CD4-positive, alpha-beta T cell treated with Interleukin-6 at 100 ng/mL for 8 hours (primary cell): ENCODE measurements around the gene BRPF3.

ENCODE experiments used
- DNase-seq: peaks from one replicate; pipeline ENCODE4 v3.0.0-alpha.2; 2020; ENCODE audit warnings: mixed read lengths, low spot score

The BRPF3 gene

DNA sequence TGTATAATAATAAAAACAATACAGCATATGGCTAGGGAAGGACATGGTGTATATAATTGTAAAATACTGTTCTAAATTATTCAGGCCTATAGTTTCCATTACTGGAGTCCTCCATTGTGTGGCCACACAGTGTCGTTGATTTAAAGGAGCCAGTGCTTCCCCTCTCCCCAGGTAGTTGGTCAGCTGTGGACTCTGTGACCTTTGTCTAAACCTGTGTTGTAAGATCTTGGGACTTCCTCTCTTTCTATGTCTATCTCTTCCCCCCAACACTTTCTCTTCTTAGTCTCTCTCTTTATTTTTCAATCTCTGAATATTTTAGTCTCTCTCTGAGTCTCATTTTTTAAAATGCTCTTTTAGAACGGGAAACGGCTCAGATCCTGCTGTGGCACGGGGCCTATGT is 35.6 kb downstream of the BRPF3 start:
- no peak for DNase-seq

DNA sequence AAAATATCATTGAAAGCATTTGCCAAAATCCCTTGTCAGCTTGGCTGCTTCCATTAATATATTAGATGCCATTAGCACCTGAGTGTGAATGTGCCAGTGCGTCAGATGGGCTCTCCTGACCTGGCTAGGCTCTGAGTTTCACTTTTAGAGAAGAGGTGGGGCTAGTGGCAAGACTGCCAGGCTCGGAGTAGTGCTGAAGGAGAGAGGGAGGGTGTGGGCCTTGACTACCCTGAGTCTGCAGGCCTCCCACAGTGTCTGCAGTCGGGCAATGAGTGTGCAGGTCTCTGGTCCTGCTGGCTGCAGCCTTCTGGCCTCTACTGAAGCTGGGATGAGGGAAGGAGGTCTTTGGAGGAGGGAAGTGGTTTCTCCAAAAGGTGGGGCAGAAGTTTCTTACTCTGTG is 38.8 kb downstream of the BRPF3 start:
- no peak for DNase-seq

DNA sequence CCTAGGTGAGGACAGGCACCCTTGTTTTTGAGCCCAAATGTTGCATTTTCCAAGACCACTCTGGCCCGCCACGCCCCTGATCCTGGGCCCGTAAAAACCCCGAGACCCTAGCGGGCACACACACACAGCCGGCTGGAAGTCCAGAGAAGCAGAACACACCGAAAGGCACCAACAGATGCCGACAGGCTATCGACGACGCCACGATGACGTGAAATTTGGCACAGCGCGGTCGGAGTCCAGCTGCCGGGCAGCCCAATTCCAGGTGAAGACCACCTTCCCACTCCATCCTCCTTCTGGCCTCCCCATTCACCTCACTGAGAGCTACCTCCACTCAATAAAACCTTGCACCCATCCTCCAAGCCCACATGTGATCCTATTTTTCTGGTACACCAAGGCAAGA is 39.3 kb downstream of the BRPF3 start:
- DNase-seq: no peak

DNA sequence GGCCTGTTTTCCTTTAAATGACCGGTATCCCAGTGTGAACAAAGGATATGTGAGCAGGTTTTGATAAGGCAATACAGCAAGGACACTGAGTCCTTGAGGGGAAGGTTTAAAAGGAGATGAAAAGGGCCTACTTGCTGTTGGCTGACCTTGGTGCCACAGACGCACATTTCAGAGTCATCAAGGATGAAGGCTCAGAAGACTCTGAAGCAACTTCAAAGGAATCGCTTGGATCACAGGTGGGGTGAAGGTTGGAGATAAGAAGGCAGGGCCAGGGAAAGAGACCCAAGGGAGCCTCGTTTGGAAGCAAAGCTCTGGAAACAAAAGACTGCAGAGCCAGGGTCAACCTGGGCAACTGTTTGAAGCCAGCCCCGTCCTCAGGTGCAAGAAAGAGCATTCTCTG is 43.2 kb downstream of the BRPF3 start:
- DNase-seq: no peak

DNA sequence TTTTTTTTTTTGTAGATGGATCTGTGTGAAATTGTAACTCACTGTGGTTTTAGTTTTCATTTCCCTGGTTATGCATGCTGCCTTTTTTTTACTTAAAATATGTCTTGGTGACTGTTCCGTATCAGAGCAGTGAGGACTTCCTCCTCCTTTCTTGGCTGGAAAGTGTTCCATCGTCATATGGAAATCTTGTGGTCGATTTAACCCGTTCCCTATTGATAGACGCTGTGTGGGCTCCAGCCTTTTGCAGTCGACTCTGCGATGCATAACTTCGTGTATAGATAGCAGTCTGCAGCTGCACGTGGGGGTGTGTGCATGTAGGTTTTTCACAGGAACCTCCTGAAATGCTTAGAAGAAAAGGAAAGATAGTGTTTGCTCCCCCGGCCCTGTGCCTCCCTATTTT is 45.2 kb downstream of the BRPF3 start:
- no peak for DNase-seq

GRCh38 chr6:36242161-36242560 is 45.6 kb downstream of the BRPF3 start:
- DNase-seq: no peak

GRCh38 chr6:36242626-36243025 is 46.1 kb downstream of the BRPF3 start:
- no peak for DNase-seq

GRCh38 chr6:36243562-36244212 is 47.1 kb downstream of the BRPF3 start:
- no peak for DNase-seq

DNA sequence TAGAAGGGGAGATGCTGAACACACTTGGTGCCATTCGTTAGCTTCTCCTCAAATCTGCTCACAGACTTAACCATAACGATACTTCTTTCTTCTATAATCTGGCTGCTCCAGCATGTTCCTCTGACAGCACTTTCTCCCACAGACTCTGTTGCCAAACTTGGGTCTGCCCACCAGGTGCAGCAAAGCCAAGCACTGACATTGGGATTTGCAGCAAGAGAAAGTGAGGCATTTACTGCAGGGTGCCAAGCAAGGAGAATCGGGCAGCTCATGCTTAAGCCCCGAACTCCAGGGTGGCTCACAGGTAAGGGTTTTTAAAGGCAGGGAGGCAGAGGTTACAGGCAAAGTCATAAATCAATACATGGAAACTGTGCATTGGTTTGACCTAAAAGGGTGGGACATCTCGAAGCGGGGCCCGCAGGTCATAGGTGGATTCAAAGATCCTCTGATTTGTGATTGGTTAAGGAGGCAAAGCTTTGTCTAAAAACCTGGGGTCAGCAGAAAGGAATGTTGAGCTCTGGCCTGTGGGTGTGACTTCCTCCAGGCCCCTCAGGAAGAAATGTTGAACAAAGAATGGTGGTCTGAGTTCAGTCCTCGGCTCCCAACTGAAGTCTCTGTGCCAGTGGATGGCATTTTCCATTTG is 48.2 kb downstream of the BRPF3 start:
- DNase-seq: no peak

DNA sequence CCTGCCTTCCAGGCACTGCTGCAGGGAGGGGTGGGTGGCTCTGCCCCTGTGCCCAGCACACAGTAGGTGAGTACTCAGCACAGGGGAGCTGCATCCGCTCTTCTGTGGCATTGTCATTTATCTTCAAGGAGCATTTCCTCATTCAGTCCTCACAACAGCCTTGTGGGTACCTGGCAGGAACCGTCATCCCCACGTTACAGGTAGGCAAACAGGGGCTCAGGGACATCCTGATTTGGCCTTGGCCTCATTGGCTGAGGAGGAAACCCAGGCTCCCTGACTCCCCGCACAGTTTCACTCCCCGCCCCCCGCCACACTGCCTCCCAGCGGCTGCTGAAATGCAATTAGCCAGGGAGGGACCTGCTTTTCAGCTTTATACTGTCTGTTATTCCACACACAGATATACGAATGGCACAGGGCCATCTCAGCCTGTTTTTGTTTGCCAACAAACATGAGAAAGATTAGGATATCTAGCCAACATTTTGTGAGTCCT is 49.1 kb downstream of the BRPF3 start:
- no peak for DNase-seq

DNA sequence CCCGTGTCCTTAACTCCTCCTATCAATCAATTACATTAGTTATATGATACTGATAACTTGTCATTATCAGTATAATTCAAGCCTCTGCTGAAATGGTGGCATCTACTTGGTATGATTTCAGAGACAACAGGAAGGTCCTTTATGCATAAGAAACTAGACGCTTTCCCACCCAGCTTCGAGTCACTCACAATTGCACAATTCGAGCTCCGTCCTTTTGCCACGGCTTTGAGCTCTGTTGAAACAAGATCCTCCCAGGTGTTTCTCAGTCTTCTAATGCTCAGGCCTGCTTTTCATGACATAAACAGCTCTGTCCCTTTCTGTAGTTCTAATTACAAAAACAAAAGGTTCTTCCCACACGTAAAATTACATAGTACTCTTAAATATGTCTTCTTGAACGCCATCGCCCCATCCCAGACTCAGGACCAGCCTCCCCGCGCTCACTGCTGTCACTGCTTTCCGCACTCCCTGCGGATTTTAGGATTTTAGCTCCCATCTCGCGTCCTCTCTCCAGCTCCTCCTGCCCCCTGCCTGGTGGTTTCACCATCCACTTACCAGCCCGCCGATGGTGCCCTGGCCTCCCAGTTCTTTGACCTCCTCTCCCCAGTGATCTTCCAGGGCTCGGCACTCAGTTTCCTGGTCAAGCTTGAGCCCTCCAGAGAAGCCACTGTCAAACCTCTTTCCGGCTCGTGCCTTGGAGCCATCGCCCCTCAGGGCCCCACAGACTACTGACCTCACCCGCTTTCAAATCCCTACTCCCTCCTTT is 50.1 kb downstream of the BRPF3 start:
- DNase-seq: no peak

GRCh38 chr6:36247693-36248092 is 51.1 kb downstream of the BRPF3 start:
- DNase-seq: no peak

DNA sequence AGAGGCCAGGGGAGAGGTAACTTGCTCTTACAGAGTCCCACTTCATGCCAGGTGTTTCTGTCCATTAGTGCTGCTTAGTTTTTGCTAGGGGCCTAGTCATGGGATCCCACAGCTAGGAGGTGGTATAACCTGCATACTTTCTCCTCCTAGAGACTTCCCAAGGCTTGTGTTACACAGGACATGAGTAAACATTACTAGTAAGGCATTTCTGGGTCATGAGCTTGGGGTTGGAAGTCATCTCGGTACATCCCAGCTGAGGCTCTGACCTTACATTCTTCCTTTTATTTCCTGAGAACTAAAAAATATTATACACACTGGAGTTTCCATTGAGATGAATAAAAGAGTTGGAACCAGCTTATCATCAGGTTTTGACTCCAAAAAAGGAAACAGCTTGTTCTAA is 52.4 kb downstream of the BRPF3 start:
- no peak for DNase-seq

GRCh38 chr6:36249536-36249935 is 53.0 kb downstream of the BRPF3 start:
- no peak for DNase-seq

- DNase-seq: no peak
These were observed 55.5 kb downstream of the BRPF3 start for GRCh38 chr6:36252005-36252404.

- no peak for DNase-seq
These were observed 67.0 kb downstream of the BRPF3 start for GRCh38 chr6:36263390-36264000.

DNA sequence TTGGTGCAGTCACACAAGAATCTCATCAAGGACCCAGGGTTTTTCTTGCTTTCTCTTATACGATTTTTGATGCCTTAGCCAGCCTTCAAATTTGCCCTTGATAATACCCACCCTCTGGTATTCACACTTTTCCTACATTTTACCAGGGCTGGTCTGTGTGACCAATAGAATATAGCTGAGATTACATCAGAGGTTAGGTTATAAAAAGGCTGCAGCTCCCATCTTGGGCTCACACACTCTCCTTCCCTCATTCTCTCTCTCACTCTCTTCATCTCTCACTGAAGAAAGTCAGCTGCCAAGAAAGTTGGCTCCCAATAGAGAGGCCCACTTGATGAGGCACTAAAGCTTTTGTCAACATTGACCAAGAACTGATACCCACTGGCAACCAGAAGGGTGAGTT is 69.2 kb downstream of the BRPF3 start:
- DNase-seq: no peak

DNA sequence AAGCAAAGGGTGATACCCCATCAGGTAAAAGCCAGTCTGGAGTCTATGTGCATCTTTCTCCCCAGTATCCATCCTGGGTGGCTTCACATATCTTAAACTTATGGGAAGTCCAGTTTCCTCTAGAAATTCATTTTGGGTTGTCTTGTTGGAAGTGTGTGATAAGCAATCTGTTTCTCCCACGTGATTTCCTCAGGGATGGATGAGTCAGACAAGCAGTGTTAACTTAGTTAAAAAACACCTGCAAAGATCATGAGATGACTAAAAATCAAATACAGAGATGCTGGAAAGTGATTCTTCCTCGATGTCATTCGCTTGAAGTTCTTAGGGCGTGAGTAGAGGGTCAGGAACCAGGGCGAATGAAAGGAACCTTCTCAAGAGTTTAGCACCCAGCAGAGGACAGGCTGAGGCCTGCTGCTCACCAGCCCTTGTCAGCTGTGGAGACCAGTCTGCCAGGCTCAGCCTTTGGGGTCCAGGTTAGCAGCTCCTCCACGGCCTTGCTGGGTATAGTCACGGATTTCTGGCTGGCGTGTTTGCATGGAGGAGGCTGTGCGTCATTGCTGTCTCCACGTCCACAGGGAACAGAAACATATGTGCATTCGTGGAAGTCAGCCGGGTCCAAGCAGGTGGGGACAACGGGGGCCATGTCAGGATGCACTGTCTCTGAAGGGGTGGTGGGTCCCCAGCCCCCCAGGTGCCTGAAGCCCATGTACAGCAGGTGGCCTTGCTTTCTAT is 70.5 kb downstream of the BRPF3 start:
- DNase-seq: no peak

DNA sequence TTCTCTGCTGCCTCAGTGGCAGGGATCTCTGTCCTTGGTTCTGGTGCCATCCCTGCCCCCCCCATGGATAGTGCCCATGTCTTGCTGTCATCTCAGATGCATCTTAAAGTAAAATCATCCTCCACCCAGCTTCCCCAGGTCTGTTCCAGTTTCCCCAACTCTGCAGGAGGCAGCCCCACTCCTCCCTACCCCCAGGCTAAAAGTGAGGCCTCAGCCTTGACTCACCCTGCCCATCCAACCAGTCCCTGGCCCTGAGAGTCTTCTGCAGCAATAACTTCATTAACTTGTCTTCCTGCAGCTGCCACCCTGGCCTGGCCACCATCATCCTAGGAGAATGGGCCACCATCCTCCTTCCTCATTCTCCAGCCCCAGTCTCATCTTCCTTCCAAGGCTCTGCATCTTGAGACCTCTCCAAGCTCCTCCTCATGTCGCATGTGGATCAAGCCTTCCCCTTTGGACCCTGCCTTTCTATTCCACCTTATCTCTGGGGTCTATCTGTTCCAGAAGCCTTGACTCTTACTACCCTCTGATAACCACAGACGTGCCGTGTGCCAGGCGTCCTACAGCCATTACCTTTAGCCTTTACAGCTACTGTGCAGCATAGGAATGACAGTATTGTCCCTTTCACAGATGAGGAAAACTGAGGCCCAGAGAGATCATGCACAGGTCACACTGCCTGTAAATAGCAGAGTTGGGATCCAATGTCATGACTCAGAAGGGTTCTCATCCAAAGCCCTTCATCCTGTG is 71.4 kb downstream of the BRPF3 start:
- no peak for DNase-seq

DNA sequence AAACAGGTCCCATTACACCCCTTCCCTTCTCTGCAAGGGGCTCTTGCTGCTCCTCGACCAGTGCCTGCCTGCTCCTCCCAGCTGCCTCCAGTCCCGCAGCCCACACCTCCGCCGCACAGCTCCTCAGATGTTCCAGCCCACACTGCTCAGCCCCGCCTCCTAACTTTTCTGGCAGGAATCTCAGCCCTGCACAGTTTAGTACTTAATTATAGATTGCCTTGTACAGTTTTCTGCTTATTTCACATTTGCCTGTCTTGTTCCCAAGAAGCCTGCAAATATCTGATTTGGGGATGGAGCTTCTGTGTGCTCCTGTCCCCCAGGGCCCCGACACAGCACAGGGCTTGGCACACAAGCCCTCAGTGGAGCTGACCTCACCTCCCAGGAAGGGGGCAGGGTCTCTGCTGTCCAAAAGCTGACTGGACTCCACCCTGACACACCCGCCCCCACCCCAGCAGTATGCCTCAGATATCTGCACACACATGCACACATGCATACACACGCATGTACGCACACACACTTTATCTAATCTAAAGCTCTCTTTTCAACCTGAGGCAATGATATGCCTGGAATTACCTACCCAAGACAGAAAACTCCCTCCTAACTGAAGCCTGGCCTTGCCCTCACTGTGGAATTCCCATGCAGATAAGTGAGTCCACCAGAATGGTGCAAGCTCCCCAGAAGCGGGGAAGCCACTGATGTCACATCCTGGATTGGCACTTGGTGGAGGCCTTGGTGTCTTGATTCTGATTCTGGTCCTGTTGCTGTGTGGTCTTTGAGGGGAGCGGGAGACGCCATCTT is 72.1 kb downstream of the BRPF3 start:
- DNase-seq: no peak
